Left lobe of liver (tissue), 2 donors: ENCODE results near the gene PPIG. TPM values are rescaled to one million over a fixed set of nuclear protein-coding genes. Genes with fewer than 3 reads are reported as not detected.
A peak's percentile ranks its signal among the peaks of the same experiment; 100 is the strongest.
"Not testable (repeated sequence)": the region's sequence is repeated elsewhere in the genome, so short reads cannot be mapped to it uniquely, and the experiment has no call there.

Source experiments
- ATAC-seq: fragments of 200-7000 bp; cut with Tn5 transposase; one replicate; pipeline ENCODE4 v1.9.1; 2020; ENCODE audit warnings: mild to moderate bottlenecking, moderate library complexity
- DNase-seq: peaks from one replicate; pipeline ENCODE4 v3.0.0-alpha.2; 2020; ENCODE audit warnings: low spot score
- total RNA-seq: library from RNA; stranded (reverse); gene quantifications from one replicate; pipeline ENCODE4 v1.2.1, GENCODE V29; 2021
- donor health status: DM: no; HTN: no; CAD: no; lungs with moderate emphysema.
- donor health status: DM: no; HTN: yes; CAD: no.

The PPIG gene
- total RNA-seq, 1 donor from 2014 or later: 23.0 TPM

DNA sequence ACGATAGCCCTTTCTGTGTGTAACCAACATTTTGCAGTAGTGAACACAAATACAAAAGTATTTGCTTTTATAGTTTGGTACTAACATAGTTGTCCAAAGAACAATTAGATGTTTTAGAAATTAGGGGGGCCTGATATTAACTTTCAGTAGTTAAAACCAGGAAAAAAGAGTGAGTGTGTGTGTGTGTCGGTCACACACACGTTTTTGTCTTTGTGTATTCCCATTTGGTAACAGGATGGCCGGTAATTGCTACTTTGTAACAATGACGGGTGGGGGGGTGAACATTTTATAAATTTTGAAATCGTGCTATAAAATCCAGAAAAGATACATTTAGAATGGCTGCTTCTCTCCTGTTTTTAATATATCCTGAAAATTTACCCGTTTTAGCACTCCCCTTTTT is 1.5 kb downstream of the PPIG start:
- DNase-seq (no peak), ATAC-seq (no peak)

DNA sequence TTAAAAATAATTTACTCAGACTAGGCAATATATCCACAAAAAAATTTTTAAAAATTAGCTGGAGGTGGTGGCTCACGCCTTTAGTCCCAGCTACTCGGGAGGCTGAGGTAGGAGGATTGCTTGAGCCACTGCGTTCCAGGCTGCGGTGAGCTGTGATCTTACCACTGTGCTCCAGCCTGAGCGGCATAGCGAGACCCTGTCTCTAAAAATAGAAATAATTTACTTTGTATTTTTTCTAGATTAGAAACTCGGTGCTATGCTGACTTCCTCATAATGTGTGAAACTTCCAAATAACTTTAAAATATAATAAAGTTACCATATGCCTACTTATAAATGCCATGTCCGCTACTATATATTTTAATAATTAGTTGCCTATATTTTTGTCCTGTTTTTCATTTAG is 6.7 kb downstream of the PPIG start:
- DNase-seq (no peak), ATAC-seq (no peak)

DNA sequence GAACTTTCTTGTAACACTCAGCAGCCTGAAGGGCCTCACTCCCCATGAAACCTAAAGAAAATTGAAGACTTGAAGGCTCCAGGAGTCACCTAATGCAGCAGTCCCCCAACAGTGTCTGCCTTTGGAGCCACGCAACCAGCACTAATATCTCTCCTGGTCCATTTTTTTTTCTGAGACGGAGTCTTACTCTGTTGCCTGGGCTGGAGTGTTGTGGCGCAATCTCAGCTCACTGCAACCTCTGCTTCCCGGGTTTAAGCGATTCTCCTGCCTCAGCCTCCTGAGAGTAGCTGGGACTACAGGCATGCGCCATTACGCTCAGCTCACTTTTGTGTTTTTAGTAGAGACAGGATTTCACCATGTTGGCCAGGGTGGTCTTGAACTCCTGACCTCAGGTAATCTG is 12.4 kb downstream of the PPIG start:
- not testable (repeated sequence) for ATAC-seq, DNase-seq

DNA sequence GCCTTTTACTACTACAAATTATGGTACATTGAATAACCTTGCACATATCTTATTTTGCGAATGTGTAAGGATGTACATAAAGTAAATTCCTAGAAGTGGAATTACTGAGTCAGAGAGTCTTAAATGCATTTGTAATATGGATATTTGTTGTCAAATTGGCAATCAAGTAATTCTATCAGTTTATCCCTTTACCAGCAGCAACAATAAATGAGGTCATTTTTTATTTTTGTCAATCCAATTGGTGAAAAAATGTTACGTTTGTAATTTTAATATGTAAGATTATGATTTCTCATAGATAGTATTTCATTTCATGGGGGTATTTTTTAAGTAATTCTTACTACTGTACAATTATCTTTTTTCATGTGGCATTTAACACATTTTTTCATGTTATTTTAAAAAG is 14.8 kb downstream of the PPIG start:
- ATAC-seq (no peak), DNase-seq (no peak)

DNA sequence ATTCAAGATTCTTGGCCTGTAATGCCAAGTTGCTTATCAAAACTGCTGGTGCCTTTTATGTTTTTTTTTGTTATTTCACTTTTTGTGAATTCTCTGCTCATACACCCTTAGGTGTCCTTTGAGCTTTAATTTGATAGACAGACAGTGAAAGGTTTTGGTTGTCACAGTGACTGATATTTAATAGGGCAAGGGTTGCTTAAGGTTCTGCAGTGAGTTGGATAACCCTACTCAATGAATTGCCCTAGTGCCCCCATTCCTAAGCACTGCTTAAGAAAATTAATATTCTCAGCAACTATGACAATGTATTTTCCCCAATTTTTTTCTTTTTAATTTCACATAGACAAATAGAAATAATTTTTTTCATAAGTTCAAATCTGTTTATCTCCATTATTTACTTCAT is 15.4 kb downstream of the PPIG start:
- no peak for DNase-seq
- peak; percentile 72 for ATAC-seq

DNA sequence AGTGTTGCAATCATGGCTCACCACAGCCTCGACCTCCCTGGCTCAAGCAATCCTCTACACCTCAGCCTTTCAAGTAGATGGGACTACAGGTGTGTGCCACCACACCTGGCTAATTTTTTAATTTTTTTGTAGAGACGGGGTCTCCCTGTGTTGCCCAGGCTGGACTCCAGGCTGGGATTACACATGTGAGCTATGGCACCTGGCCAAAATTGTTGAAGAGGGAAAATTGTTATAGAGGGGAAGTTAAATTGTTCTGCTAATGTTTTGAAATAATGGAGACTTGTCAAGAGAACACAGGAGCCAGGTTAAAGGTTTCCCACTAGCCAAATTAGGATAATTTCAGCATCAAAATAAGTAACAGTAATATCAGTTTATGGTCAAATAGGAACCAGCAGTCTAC is 25.1 kb downstream of the PPIG start:
- DNase-seq: no peak
- ATAC-seq: peak; percentile 20

DNA sequence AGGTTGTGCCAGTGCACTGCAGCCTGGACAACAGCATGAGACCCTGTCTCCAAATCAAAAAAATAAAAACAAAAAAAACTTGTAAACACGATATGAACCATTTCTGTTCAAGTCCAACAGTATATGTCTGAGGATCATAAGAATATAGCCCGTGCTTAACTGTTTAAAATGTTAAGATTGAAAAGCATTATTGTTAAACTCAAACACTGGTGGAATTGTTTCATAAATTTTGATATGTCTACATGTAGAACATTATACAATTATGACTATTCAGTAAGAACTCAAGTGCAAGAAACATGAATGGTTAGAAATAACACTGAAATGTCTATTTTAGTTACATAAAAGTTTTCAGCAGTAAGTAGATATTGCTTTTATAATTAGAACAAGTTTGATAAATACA is 29.7 kb downstream of the PPIG start:
- DNase-seq: no peak

DNA sequence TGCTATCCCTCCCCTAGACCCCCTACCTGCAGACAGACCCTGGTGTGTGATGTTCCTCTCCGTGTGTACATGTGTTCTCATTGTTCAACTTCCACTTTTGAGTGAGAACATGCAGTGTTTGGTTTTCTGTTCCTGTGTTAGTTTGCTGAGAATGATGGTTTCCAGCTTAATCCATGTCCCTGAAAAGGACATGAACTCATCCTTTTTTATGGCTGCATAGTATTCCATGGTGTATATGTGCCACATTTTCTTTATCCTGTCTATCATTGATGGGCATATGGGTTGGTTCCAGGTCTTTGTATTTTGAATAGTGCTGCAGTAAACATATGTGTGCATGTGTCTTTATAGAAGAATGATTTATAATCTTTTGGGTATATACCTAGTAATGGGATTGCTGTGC is 31.8 kb downstream of the PPIG start:
- ATAC-seq, DNase-seq: not testable (repeated sequence)

More for the DNA sequence above, 29.7 kb downstream of the PPIG start:
- no peak for ATAC-seq

DNA sequence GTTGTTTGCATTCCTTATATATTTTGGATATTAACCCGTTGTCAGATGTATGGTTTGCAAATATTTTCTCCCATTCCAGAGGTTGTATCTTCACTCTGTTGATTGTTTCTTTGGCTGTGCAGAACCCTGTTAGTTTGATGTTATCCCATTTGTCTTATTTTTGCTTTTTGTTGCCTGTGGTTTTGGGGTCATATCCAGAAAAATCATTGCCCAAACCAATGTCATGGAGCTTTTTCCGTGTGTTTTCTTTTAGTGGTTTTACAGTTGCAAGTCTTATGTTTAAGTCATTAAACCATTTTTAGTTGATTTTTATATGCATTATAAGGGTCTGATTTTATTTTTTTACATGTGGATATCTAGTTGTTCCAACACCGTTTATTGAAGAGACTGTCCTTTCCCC is 35.8 kb downstream of the PPIG start:
- ATAC-seq: no peak
- DNase-seq: no peak

DNA sequence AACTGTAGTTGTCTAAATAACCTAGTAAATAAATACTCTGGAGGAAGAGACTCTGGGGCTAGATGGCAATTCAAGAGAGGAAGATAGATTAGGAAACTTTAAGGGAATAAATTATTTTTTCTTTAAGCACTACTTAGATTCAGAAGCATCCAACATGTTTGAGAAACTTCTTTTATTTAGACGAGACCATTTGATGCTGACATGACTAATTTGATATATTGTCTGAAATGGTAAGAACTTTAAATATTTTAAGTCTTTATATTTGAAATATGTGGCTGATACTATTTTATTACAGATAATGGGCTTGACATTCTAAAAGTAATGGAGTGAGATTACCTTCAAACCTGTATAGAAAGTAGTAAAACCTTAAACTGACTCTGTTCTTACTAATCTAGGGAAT is 36.4 kb downstream of the PPIG start:
- DNase-seq: no peak
- ATAC-seq: no peak

DNA sequence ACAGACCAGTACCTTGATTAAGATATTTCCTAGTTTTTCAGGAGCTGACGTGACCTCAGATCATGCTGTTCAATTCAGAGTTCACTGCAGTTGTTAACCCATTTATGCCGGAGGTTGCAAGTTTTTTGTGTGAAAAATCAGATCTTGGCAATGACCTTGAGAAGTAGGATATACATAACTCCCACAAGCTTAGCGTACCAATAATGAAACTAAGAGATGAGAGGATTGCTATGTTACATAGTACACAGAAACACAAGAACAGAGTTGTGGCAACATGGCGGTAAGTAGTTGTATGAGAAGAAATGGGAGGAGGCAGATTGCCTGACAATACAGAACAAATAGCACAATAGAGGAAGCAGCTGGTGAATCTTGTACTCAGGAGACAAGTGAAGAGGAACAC is 39.1 kb downstream of the PPIG start:
- ATAC-seq (no peak), DNase-seq (no peak)

DNA sequence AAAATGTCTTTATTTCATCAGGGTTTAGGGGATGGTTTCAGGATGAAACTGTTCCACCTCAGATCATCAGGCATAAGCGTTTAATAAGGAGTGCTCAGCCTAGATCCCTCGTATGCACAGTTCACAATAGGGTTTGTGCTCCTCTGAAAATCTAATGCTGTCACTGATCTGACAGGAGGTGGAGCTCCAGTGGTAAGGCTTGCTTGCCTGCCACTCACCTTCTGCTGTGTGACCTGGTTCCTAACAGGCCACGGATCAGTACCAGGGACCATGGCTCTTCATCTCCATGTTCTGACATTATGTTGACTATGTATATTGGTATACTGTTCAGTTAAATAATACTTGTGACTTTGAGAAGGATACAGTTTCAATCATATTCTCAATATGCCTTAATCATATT is 41.6 kb downstream of the PPIG start:
- ATAC-seq (peak; percentile 33), DNase-seq (no peak)

DNA sequence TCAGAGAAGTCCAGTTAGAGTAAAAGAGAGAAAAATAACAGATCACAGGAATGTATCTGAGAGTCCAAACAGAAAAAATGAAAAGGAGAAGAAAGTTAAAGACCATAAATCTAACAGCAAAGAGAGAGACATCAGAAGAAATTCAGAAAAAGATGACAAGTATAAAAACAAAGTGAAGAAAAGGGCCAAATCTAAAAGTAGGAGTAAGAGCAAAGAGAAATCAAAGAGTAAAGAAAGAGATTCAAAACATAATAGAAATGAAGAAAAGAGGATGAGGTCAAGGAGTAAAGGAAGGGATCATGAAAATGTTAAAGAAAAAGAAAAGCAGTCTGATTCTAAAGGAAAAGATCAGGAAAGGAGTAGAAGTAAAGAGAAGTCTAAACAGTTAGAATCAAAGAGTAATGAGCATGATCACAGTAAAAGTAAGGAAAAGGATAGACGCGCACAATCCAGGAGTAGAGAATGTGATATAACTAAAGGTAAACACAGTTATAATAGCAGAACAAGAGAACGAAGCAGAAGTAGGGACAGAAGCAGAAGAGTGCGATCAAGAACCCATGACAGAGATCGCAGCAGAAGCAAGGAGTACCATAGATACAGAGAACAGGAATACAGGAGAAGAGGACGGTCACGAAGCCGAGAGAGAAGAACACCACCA is 52.4 kb downstream of the PPIG start:
- no peak for ATAC-seq
- no peak for DNase-seq

DNA sequence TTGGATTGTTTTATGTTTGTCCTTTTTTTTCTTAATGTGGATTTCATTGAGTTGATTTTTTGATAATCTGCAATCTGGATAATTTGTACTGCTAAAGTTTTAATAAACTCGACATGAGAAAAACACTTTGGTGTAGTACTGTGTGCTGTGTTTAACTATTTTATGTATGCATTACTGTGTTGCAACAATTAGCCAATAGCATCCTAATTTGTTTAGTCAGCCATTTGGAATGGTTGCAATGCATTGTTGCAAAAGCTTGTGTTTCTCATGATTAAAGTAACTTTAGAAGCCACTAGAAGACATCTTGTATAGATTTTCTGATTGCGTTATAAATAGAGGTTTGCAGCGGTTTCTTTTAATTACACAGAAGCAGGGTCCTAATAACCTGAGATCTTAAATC is 53.5 kb downstream of the PPIG start:
- ATAC-seq (no peak), DNase-seq (no peak)

DNA sequence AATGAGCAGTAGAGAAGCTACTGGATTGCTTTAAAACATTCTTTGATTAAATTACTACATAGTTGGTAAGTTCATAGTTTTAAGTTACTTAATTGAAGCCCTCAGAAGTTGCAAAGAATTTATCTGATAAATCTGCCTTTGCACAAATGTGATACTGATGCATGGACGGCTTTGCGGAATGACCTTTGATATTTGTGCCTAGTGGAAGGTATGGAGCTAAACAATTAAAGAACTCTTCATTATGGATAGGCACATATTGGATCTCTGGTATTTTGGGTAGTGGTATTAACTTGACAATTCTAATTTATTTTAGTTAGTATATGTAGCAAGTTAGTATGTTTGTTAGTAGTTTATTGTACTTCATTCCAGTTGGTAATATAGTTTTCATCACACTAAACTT is 56.0 kb downstream of the PPIG start:
- DNase-seq: no peak
- no peak for ATAC-seq

DNA sequence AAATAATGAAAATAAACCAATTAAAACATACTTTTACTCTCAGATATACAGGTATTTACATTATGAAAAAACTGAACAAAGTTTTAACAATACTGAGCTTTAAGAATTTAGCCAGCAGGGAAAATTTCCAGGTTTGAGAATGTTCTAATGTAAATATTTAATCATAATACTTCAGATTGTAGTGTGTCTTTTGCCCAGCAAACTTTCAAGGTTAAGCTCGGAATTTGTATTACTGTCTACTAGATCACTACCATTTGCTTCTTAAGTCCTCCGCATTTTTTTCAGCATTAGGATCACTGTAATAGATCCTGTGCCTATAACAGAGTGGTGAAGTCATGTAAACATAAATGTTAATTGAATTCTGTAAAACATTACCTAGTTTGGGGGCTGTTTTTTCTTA is 57.3 kb downstream of the PPIG start:
- ATAC-seq: no peak
- DNase-seq: no peak

DNA sequence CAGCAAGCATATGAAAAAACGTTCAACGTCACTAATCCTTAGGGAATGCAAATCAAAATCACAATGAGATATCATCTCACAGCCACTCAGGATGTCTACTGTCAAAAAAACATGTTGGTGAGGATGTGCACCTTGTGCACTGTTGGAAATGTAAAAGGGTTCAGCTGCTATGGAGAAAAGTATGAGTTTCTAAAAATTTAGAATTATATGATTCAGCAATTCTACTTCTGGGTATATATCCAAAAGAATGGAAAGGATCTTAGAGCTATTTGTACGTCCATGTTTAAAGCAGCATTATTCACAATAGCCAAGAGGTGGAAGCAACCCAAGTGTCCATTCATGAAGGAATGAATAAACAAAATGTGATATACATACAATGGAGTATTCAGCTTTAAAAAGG is 60.0 kb downstream of the PPIG start:
- ATAC-seq: no peak
- DNase-seq: no peak

DNA sequence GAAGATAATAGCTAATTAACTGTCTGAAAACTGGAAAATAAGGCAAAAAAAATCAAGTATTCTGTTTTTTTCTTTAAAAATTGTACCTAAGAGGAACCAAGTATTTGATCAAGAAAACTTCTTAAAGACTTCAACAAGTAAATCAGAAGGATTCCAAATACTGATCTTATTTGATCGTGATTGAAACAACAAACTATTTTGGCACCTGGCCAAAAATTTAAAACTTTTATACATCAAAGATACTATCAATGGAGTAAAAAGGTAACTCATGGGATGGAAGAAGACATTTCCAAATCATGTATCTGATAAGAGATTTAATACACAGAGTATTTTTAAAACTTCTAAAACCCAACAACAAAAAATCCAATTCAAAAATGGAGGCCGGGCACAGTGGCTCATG is 63.3 kb downstream of the PPIG start:
- DNase-seq: no peak
- ATAC-seq: no peak

DNA sequence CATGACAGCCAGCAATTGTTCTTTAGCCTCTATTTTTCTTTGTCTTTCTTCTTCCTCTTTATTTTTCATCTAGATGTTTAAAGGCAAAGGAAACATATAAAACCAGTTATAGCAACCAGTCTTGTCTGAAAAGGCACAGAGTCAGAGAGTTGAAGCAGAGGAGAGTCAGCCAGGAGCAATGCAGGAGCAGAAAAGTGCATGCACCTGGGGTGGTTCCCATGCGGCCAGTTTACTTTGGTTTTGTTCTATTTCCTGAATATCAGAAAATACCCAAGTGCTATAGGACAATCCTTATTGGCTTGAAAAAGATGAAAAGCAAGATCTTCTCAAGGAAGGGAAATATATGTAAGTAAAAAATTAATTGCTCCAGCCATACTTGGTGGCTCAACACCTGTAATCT is 65.1 kb downstream of the PPIG start:
- DNase-seq: no peak

DNA sequence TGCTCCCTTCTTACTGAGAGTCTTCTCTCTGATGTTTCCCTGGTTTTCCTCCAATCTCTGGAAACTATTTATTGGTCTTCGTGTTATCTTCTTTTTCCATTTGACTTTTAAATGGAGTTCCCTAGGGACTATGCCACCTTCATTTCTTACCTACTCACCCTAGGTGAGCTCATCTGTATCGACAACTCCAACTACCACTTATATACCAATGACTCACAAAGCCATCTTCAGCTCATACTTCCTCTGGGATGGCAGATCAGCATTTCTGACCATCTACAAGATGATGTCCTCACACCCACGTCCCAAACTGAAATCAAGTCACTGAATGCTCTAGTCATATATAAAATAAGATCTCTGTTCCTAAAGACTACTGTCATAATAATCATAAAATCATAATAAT is 69.5 kb downstream of the PPIG start:
- DNase-seq (no peak), ATAC-seq (no peak)

More for the DNA sequence above, 65.1 kb downstream of the PPIG start:
- no peak for ATAC-seq

DNA sequence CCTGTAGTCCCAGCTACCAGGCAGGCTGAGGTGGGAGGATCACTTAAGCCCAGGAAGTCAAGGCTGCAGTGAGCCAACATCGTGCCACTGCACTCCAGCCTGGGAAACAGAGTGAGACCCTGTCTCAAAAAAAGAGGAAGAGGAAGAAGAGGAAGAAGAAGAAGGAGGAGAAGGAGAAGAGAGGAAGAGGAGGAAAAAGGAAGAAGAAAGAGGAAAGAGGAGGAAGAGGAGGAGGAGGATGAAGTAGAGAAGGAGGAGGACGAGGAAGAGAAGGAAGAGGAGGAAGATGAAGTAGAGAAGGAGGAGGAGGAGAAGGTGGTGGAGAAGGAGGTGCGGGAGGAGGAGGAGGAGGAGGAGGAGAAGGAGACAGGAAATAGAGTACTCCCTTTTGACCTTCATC is 72.0 kb downstream of the PPIG start:
- DNase-seq (no peak), ATAC-seq (no peak)

DNA sequence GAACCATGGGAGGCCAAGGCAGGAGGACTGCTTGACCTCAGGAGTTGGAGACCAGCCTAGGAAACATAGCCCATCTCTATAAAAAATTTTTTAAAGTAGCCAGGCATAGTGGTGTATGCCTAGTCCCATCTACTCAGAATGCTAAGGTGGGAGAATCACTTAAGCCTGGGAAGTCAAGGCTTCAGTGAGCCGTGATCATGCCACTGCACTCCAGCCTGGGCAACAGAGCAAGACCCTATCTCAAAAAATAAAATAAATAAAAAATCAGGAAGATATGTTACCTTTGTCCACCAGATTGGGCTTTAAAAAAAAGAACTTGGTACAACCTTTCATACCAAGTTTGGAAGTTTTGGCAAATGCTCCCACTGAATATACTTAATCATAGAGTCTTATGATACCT is 74.7 kb downstream of the PPIG start:
- ATAC-seq: no peak

DNA sequence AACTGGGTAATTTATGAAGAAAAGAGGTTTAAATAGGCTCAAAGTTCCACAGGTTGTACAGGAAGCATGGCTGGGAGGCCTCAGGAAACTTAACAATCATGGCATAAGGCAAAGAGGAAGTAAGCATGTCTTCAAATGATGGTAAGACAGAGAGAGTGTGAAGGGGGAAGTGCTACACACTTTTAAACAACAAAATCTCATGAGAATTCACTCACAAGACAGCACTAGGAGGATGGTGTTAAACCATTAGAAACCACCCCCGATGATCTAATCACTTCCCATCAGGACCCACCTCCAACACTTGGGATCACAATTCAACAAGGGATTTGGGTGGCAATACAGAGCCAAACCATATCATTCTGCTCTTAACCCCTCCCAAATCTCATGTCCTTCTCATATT is 75.2 kb downstream of the PPIG start:
- DNase-seq (no peak), ATAC-seq (no peak)

More for the DNA sequence above, 74.7 kb downstream of the PPIG start:
- no peak for DNase-seq

DNA sequence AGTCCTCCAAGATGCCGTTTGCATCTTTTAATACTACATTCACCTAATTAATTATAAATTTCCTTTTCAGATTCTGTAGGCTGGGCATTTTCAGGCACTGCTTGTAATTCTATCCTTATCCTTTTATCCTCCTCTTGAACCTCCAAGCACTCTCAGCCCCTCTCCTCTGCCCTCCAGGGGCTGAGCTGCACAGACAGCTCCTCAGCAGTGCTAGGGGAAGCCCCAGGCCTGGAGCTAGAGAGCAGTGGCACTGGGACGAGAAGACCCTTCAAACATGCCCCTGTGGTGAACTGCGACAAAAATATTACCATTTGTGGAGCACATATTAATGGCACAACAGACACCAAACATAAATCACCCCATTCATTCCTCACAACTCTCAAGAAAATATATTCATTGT is 77.1 kb downstream of the PPIG start:
- DNase-seq (no peak), ATAC-seq (no peak)
